MM.1S (cell line): ENCODE results near the gene KDM2A.

Source experiments
- DNase-seq: peaks from one replicate; pipeline ENCODE4 v3.0.0-alpha.2; 2015
- H2AFZ ChIP-seq: fragments of 300-600 bp; sonication (generic); 2 replicates; pipeline ENCODE4 v1.6.0; 2016; ENCODE audit warnings: antibody characterized with exemption, low read length
- H3F3A ChIP-seq: fragments of 300-600 bp; sonication (generic); 2 replicates; pipeline ENCODE4 v1.6.1; 2016; ENCODE audit warnings: mild to moderate bottlenecking, antibody characterized with exemption, low read length, moderate library complexity, mixed read lengths; ENCODE audit not compliant: insufficient read depth
- H3K27ac ChIP-seq: fragments of 300-600 bp; sonication (generic); 2 replicates; pipeline ENCODE4 v1.5.1; 2016; ENCODE audit warnings: mild to moderate bottlenecking, low read length
- H3K27me3 ChIP-seq: fragments of 300-600 bp; sonication (generic); replicated peaks from 2 replicates; pipeline ENCODE4 v1.6.0; 2016; ENCODE audit warnings: low read length; ENCODE audit not compliant: insufficient read depth
- H3K36me3 ChIP-seq: fragments of 300-600 bp; sonication (generic); replicated peaks from 2 replicates; pipeline ENCODE4 v1.6.1; 2016; ENCODE audit warnings: mild to moderate bottlenecking, low read length, mixed read lengths; ENCODE audit not compliant: insufficient read depth
- H3K4me1 ChIP-seq: fragments of 300-600 bp; sonication (generic); 2 replicates; pipeline ENCODE4 v1.6.1; 2016; ENCODE audit warnings: low read length, mixed read lengths
- H3K4me2 ChIP-seq: fragments of 300-600 bp; sonication (generic); 2 replicates; pipeline ENCODE4 v1.6.0; 2016; ENCODE audit warnings: low read depth, low read length
- H3K4me3 ChIP-seq: fragments of 300-600 bp; sonication (generic); 2 replicates; pipeline ENCODE4 v1.5.1; 2016; ENCODE audit warnings: low read length, mixed read lengths
- H3K79me2 ChIP-seq: fragments of 300-600 bp; sonication (generic); 2 replicates; pipeline ENCODE4 v1.6.1; 2016; ENCODE audit warnings: mixed run types, low read length, mixed read lengths
- H3K9ac ChIP-seq: fragments of 300-600 bp; sonication (generic); 2 replicates; pipeline ENCODE4 v1.6.1; 2016; ENCODE audit warnings: low read length, mixed read lengths
- H3K9me2 ChIP-seq: fragments of 300-600 bp; sonication (generic); replicated peaks from 2 replicates; pipeline ENCODE4 v1.6.1; 2016; ENCODE audit warnings: mild to moderate bottlenecking, low read length, mixed read lengths; ENCODE audit not compliant: insufficient read depth
- H3K9me3 ChIP-seq: fragments of 300-600 bp; sonication (generic); replicated peaks from 2 replicates; pipeline ENCODE4 v1.6.1; 2016; ENCODE audit warnings: mild to moderate bottlenecking, low read length, mixed read lengths; ENCODE audit not compliant: insufficient read depth
- H4K20me1 ChIP-seq: fragments of 300-600 bp; sonication (generic); 2 replicates; pipeline ENCODE4 v1.6.1; 2016; ENCODE audit warnings: mild to moderate bottlenecking, low read length, moderate library complexity, mixed read lengths; ENCODE audit not compliant: insufficient read depth
- CTCF ChIP-seq: fragments of 300-600 bp; sonication (generic); IDR thresholded peaks from 2 replicates; pipeline ENCODE4 v1.5.1; 2016; ENCODE audit warnings: antibody characterized with exemption, low read length, mixed read lengths
- EZH2 ChIP-seq: fragments of 300-600 bp; sonication (generic); optimal IDR thresholded peaks from 2 replicates; pipeline ENCODE3; 2017; ENCODE audit warnings: low read depth, mild to moderate bottlenecking, antibody characterized with exemption, low read length, mixed read lengths
- EZH2phosphoT487 ChIP-seq: fragments of 300-600 bp; sonication (generic); IDR thresholded peaks from 2 replicates; pipeline ENCODE4 v1.6.1; 2018; ENCODE audit warnings: antibody characterized with exemption, low read length

Gene KDM2A

GRCh38 chr11:67300756-67301312 is 181.8 kb downstream of the KDM2A start:
- Histone ChIP-seq H3K27ac (no peak overlapping the region), H3K79me2 (no peaks in the 10 kb centered on the region), H3K27me3 (no peaks in the 10 kb centered on the region), H4K20me1 (no peaks in the 10 kb centered on the region), H3K36me3 (peaks cover 5% of the 10 kb centered on the region; the same call in 1 of the 2 replicates), H3F3A (no peaks in the 10 kb centered on the region), H3K4me3 (no peak overlapping the region), H2AFZ (no peak overlapping the region), H3K9me2 (no peaks in the 10 kb centered on the region), H3K9ac (no peak overlapping the region), H3K4me1 (no peaks in the 10 kb centered on the region), H3K9me3 (no peaks in the 10 kb centered on the region), H3K4me2 (no peak overlapping the region)
- DNase-seq = no peak
- TF ChIP-seq CTCF (no peak), EZH2phosphoT487 (no peak), EZH2 (no peak)

GRCh38 chr11:67301313-67301921 is 182.4 kb downstream of the KDM2A start:
- Histone ChIP-seq H4K20me1 (no peaks in the 10 kb centered on the region), H3K4me1 (no peaks in the 10 kb centered on the region), H3K4me2 (no peak overlapping the region), H3K36me3 (peaks cover 2% of the 10 kb centered on the region; the same call in 1 of the 2 replicates), H3K9me3 (no peaks in the 10 kb centered on the region), H3K27ac (no peak overlapping the region), H3K9ac (no peak overlapping the region), H2AFZ (no peak overlapping the region), H3K27me3 (no peaks in the 10 kb centered on the region), H3K9me2 (no peaks in the 10 kb centered on the region), H3K4me3 (no peak overlapping the region), H3F3A (no peaks in the 10 kb centered on the region), H3K79me2 (no peaks in the 10 kb centered on the region)
- no peak for DNase-seq
- TF ChIP-seq CTCF (no peak), EZH2phosphoT487 (no peak), EZH2 (no peak)

- Histone ChIP-seq H3K27ac (no peak overlapping the region), H3K9me2 (no peaks in the 10 kb centered on the region), H3K27me3 (no peaks in the 10 kb centered on the region), H3K36me3 (no peaks in the 10 kb centered on the region; the same call in 1 of the 2 replicates), H3K4me2 (no peak overlapping the region), H3K9ac (no peak overlapping the region), H3K9me3 (no peaks in the 10 kb centered on the region), H3K79me2 (no peaks in the 10 kb centered on the region), H3F3A (no peaks in the 10 kb centered on the region), H4K20me1 (no peaks in the 10 kb centered on the region), H2AFZ (no peak overlapping the region), H3K4me1 (no peaks in the 10 kb centered on the region), H3K4me3 (no peak overlapping the region)
- no peak for DNase-seq
- TF ChIP-seq EZH2 (no peak), EZH2phosphoT487 (no peak), CTCF (no peak)
Observed at GRCh38 chr11:67301951-67302516, 183.0 kb downstream of the KDM2A start.
